Stomach (tissue), 9 donors: Measurements from ENCODE around the gene NHLRC3. TPM values are rescaled to one million over a fixed set of nuclear protein-coding genes. Genes with fewer than 3 reads are reported as not detected.

Experiments used
- DNase-seq, 2 donors: peaks; one replicate each; pipeline versions ENCODE4 v3.0.0 to v3.0.0-alpha.2; 2013 to 2019
- H3K27ac ChIP-seq, 5 donors: fragments of 200-600 bp in 4 of 5; sonication (generic) in 4 of 5; one replicate each; pipeline ENCODE4 v1.5.1; 2013 to 2019; ENCODE audit warnings: mild to moderate bottlenecking in 1 of 5, moderate library complexity in 1 of 5
- H3K27me3 ChIP-seq, 3 donors: fragments of 200-600 bp; sonication (generic); one replicate each; pipeline ENCODE4 v1.5.1; 2017 to 2019; ENCODE audit warnings: mixed run types in 1 of 3
- H3K36me3 ChIP-seq, 4 donors: fragments of 200-600 bp; sonication (generic); 1 replicate in 3 of 4; 2 replicates in 1 of 4; pipeline ENCODE4 v1.5.1; 2016 to 2019
- H3K4me1 ChIP-seq, 4 donors: fragments of 200-600 bp; sonication (generic); one replicate each; pipeline ENCODE4 v1.5.1; 2016 to 2019
- H3K4me3 ChIP-seq, 4 donors: fragments of 200-600 bp; sonication (generic) in 3 of 4; one replicate each; pipeline ENCODE4 v1.5.1; 2016 to 2019; ENCODE audit warnings: mild to moderate bottlenecking in 1 of 4
- H3K9me3 ChIP-seq, 4 donors: fragments of 200-600 bp; sonication (generic); one replicate each; pipeline ENCODE4 v1.5.1; 2016 to 2019
- EP300 ChIP-seq: sonication (generic); formaldehyde crosslinking; IDR thresholded peaks from one replicate; pipeline ENCODE4 v1.6.1; 2017; ENCODE audit warnings: antibody characterized with exemption
- POLR2A ChIP-seq, 4 donors: fragments of 450-650 bp; IDR thresholded peaks; one replicate each; pipeline ENCODE4 v1.6.1; 2016; ENCODE audit warnings: antibody characterized with exemption in 4 of 4, control low read depth in 2 of 4, mild to moderate bottlenecking in 1 of 4, moderate library complexity in 1 of 4
- POLR2AphosphoS5 ChIP-seq, 3 donors: sonication (generic); formaldehyde crosslinking; IDR thresholded peaks; one replicate each; pipeline ENCODE4 v1.6.1; 2016; ENCODE audit warnings: antibody characterized with exemption in 3 of 3
- WGBS, 5 donors: extraction: QIAGEN DNeasy Blood & Tissue Kit in 3 of 5; methylation state at CpG; one replicate each; pipeline versions ENCODE4 v1.1.5 to v1.1.7; 2013 to 2018; 5-methylcytosine and 5-hydroxymethylcytosine counted together
- intact Hi-C: fragments of 100-400 bp; cut with DNase I; formaldehyde crosslinking; loops from one replicate; pipeline ENCODE4 v1.15.1; 2023; ENCODE audit warnings: low total_unique reads
- polyA plus RNA-seq, 3 donors: library from polyadenylated mRNA; stranded (reverse); fragments of 200-250 nt; gene quantifications; one replicate each; pipeline ENCODE4 v1.2.3, GENCODE V29; 2013
- total RNA-seq, 5 donors: library from RNA; depleted of rRNA; stranded (reverse); fragments of >200 nt; gene quantifications; one replicate each; pipeline versions ENCODE4 v1.1.0 to v1.2.3, GENCODE V29; 2014 to 2016
- TF ChIP-seq, protein P1 (sequence below), 7 experiments: fragments of 450-650 bp in 4 of 7; fragments of 200-600 bp in 3 of 7; sonication (generic) in 3 of 7; IDR thresholded peaks; one replicate each; pipeline ENCODE4 v1.5.1; 2016 to 2019; ENCODE audit warnings: antibody characterized with exemption in 7 of 7, control low read depth in 2 of 7, mild to moderate bottlenecking in 1 of 7
- donor health status: healthy with polysubstance abuse.
- donor health status: Bipolar disorder and iron deficiency.
- donor health status: healthy.

NHLRC3 gene
- total and polyA plus RNA-seq, 8 donors, result 4.1 to 74.4 (median 13.9) TPM

DNA sequence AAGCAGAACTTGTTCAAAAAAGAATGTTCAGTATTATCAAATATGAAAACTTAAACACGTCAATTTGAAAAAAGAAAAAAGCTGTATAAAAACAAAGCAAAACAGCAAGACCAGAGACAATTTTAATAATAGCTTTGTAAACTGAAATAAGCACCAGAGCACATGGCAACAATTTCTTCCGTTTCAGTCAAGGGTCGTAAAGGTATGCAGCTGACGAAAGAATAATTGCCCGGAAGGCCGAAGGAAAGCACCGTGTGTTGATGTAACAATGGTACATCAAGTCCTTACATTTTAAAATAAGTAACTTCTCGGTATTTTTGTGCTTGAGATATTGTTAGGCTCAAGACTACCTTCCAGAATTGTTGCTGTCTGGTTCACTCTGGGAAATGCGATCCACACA, 2.0 kb upstream of the NHLRC3 start:
- Histone ChIP-seq H3K27me3 (no peaks in the 10 kb centered on the region), H3K9me3 (no peaks in the 10 kb centered on the region), H3K27ac (no peak overlapping the region), H3K4me1 (peaks cover 31 to 76% (median 48%) of the 10 kb centered on the region in 4 donors), H3K4me3 (peak overlapping the region; percentile 80 to 93 (median 91)), H3K36me3 (peaks cover 0 to 4% (median 0%) of the 10 kb centered on the region in 4 donors)
- 1 to 2% (median 1%) methylated on average over 9 of the region's 9 CpGs for WGBS, 5 donors
- DNase-seq, result peak in 1 of 2 donors; percentile 56
- TF ChIP-seq, protein P1, sequence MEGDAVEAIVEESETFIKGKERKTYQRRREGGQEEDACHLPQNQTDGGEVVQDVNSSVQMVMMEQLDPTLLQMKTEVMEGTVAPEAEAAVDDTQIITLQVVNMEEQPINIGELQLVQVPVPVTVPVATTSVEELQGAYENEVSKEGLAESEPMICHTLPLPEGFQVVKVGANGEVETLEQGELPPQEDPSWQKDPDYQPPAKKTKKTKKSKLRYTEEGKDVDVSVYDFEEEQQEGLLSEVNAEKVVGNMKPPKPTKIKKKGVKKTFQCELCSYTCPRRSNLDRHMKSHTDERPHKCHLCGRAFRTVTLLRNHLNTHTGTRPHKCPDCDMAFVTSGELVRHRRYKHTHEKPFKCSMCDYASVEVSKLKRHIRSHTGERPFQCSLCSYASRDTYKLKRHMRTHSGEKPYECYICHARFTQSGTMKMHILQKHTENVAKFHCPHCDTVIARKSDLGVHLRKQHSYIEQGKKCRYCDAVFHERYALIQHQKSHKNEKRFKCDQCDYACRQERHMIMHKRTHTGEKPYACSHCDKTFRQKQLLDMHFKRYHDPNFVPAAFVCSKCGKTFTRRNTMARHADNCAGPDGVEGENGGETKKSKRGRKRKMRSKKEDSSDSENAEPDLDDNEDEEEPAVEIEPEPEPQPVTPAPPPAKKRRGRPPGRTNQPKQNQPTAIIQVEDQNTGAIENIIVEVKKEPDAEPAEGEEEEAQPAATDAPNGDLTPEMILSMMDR (IDR thresholded peaks at IDR 0.05), result no peak
- TF ChIP-seq EP300 (no peak), POLR2AphosphoS5 (IDR thresholded peaks at IDR 0.05) (no peak), POLR2A (IDR thresholded peaks at IDR 0.05) (no peak)
- intact Hi-C loops, result no loop called here

DNA sequence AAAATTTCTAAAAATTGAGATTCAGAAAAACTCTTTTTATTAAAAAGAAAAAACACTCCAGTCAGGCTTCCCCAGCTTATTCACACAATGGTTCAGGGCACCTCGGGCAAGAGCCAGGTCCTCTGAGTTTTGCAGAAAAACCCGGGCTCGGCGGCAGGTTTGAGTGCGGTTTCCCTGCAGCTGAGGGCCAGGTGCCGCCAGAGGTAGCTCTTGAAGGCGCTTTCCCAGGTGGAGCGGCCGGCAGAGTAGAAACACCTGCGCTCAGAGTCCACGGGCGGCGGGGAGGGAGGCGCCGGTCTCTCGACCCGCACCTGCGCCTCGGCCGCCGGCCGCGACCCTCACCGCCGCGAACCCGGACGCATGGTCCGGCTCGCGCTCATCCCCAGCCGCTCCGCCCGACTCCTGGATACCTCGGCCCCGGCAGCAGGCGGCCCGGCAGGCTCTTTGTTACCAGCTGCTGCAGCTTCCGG, 811 bp upstream of the NHLRC3 start:
- H3K27ac ChIP-seq, result peak overlapping the region; percentile 85 to 95 (median 92)
- intact Hi-C loops, result no loop called here
- DNase-seq, result no peak

DNA sequence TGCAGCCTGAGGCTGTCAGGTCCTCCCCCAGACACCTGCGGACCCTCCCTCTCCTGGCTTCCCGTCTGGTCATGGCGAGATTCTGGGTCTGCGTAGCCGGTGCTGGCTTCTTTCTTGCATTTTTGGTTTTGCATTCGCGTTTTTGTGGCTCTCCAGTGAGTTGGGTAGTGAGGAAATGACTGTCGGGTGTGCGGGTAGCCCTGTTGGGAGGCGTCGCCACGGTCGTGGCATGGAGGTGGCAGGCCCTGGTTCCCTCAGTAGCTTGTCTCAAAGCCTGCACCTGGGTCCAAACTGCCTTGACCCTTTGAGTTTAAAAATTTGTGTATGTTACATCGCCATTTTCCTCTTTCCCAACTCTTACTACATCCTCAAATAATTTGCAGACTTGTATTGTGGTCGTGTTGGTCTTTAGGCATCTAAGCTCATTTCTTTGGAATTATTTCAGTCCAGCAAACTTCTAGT, 344 bp downstream of the NHLRC3 start:
- H3K4me1 ChIP-seq, result peaks cover 31 to 61% (median 48%) of the 10 kb centered on the region in 4 donors
- H3K27me3 ChIP-seq, result no peaks in the 10 kb centered on the region
- no peaks in the 10 kb centered on the region for H3K9me3 ChIP-seq
- WGBS, 5 donors, result 0 to 1% (median 0%) methylated on average over 15 of the region's 15 CpGs
- no peak for DNase-seq
- H3K27ac ChIP-seq, result peak overlapping the region; percentile 85 to 95 (median 92)
- TF ChIP-seq POLR2A (IDR thresholded peaks at IDR 0.05) (no peak), POLR2AphosphoS5 (IDR thresholded peaks at IDR 0.05) (no peak), EP300 (no peak)
- TF ChIP-seq, protein P1 (IDR thresholded peaks at IDR 0.05), result no peak
- peaks cover 0 to 11% (median 7%) of the 10 kb centered on the region in 4 donors for H3K36me3 ChIP-seq
- H3K4me3 ChIP-seq, result peak overlapping the region; percentile 80 to 93 (median 91)
- intact Hi-C loops, result no loop called here

More for the DNA sequence above, 811 bp upstream of the NHLRC3 start:
- H3K4me3 ChIP-seq, result peak overlapping the region; percentile 80 to 93 (median 91)
- H3K4me1 ChIP-seq, result peaks cover 31 to 67% (median 48%) of the 10 kb centered on the region in 4 donors
- H3K36me3 ChIP-seq, result peaks cover 0 to 6% (median 0%) of the 10 kb centered on the region in 4 donors
- H3K9me3 ChIP-seq, result no peaks in the 10 kb centered on the region
- WGBS, 5 donors, result 0 to 2% (median 0%) methylated on average over 14 to 39 of the region's 39 CpGs
- TF ChIP-seq, protein P1 (IDR thresholded peaks at IDR 0.05), result no peak
- TF ChIP-seq POLR2AphosphoS5 (IDR thresholded peaks at IDR 0.05) (no peak), EP300 (no peak), POLR2A (IDR thresholded peaks at IDR 0.05) (no peak)
- H3K27me3 ChIP-seq, result no peaks in the 10 kb centered on the region

DNA sequence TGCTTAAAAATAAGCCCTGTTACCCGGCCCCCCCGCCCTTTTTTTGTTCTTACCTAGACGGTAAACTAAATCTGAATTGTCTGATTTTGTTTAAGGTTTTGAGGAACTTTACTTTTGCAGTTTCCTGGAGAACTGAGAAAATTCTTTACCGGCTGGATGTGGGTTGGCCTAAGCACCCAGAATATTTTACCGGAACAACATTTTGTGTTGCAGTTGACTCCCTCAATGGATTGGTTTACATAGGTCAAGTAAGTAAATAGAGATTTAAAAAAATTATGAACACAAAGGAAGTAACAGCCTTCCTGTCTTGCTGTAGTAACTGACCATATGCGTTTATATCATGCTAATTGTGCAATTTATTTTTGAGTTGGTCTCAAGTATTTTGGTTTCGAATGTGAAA, 785 bp downstream of the NHLRC3 start:
- H3K27me3 ChIP-seq, result no peaks in the 10 kb centered on the region
- 7 to 13% (median 9%) methylated on average over 7 of the region's 7 CpGs for WGBS, 5 donors
- peak in 1 of 2 donors; percentile 15 for DNase-seq
- peak overlapping the region in 4 of 5 donors; percentile 85 to 95 (median 90) for H3K27ac ChIP-seq
- TF ChIP-seq POLR2AphosphoS5 (IDR thresholded peaks at IDR 0.05) (no peak), EP300 (no peak), POLR2A (IDR thresholded peaks at IDR 0.05) (no peak)
- TF ChIP-seq, protein P1 (IDR thresholded peaks at IDR 0.05), result no peak
- no peaks in the 10 kb centered on the region for H3K9me3 ChIP-seq
- intact Hi-C loops, result no loop called here
- H3K4me3 ChIP-seq, result peak overlapping the region; percentile 80 to 93 (median 91)
- peaks cover 30 to 56% (median 46%) of the 10 kb centered on the region in 4 donors for H3K4me1 ChIP-seq
- H3K36me3 ChIP-seq, result peaks cover 0 to 16% (median 11%) of the 10 kb centered on the region in 4 donors
